ENCODE results near the gene MAPK7.

- TF ChIP-seq EZH2 (IDR thresholded peaks at IDR 0.05; ENCODE audit: insufficient read depth, poor library complexity, severe bottlenecking) (no peak), EZH2phosphoT487 (IDR thresholded peaks at IDR 0.05; ENCODE audit: insufficient read depth, low read depth) (no peak)
Measured at GRCh38 chr17:19370493-19370960, 7.8 kb upstream of the MAPK7 start.

Data from GM23248 (cell line).